Measurements from ENCODE around the gene CD37. TPM values are rescaled to one million over a fixed set of nuclear protein-coding genes. Genes with fewer than 3 reads are reported as not detected.

Gene CD37
- polyA plus RNA-seq, 1 of the 3 experiments (the other 2 are of a cell fraction), result not detected

DNA sequence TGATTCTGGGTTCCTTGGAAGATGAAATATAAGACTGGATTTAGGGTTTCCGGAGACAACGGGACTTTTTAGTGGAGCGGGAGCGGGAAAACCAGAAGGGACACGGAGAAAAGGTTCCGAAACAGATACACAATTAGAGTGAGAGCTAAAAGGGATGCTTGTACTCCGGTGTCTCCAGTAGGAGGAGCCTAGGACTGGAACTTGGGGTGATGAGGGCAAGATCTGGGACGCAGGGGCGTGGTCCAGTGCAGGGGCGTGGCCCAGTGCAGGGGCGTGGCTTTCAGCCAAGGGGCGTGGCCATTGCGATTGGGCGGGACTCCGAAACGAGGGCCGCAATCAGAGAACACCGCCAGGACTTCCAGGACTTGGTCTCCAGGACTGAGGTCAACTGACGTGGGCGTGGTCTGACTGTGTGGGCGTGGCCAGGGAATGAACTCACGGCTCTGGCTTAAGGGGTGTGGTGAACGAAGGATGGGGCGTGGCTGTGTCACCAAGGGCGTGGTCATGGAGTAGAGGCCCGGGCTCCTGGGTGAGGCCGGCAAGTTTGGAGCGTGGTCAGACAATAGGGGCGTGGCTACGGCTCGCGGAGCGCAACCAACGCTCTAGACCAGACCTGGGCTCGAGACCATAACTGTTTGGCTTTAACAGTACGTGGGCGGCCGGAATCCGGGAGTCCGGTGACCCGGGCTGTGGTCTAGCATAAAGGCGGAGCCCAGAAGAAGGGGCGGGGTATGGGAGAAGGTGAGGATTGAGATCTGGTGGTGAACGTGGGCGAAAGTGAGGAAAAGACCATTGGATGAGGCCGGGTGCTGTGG is 28.3 kb downstream of the CD37 start, which contains the start of gene DKKL1:
Gene DKKL1 (plus strand): TSS at position 610 of the 815 bp plus-strand sequence. CDS start 122 bp downstream, at position 732.
- Histone ChIP-seq H3F3A (replicated peaks; ENCODE audit: insufficient read depth) (peaks cover 4% of the 10 kb centered on the region), H3K9me2 (no peaks in the 10 kb centered on the region), H3K4me1 (ENCODE audit: control insufficient read depth in 1 of 2, insufficient read depth in 2 of 2, low read depth in 1 of 2, low read length in 1 of 2) (no peaks in the 10 kb centered on the region; a peak in 1 of 4 replicates), H3K9ac (peak within 1 kb of the TSS; percentile 99), H2AFZ (ENCODE audit: low read depth) (peak within 1 kb of the TSS; percentile 95), H3K4me2 (peak within 1 kb of the TSS; percentile 94), H4K20me1 (ENCODE audit: insufficient read depth) (no peaks in the 10 kb centered on the region), H3K9me3 (no peaks in the 10 kb centered on the region), H3K36me3 (replicated peaks in 1 of 2; ENCODE audit: control insufficient read depth in 1 of 2, insufficient read depth in 2 of 2, low read length in 1 of 2) (peaks cover 4 to 11% of the 10 kb centered on the region in 2 experiments), H3K79me2 (ENCODE audit: insufficient read depth) (peaks cover 36% of the 10 kb centered on the region), H3K27me3 (ENCODE audit: insufficient read depth) (no peaks in the 10 kb centered on the region), H3K4me3 (ENCODE audit: low read depth in 2 of 2, low read length in 1 of 2) (peak within 1 kb of the TSS; percentile 64 to 91), H3K27ac (ENCODE audit: low read depth in 2 of 2, low read length in 1 of 2) (peak within 1 kb of the TSS; percentile 34 to 86)
- ChIA-PET CTCF (interaction anchor here (0.8 to 1.2 kb wide), 2 partner anchors 13 to 79 kb away, joined by 3 read pairs; no protein-coding TSS in a partner anchor), POLR2A (no interaction called here)
- TF ChIP-seq NFIC (IDR thresholded peaks at IDR 0.05; ENCODE audit: borderline replicate concordance) (no peak), MXI1 (IDR thresholded peaks at IDR 0.05; ENCODE audit: low read depth, low read length) (peak; percentile 89), TAF1 (IDR thresholded peaks at IDR 0.05; ENCODE audit: borderline replicate concordance, low read depth, low read length) (0 out of 2 replicates have a peak, but pooled peaks have one; percentile 9), SIN3A (IDR thresholded peaks at IDR 0.05; ENCODE audit: borderline replicate concordance, low read depth, low read length) (peak; percentile 39; the same call in 1 of the 2 replicates), RAD21 (IDR thresholded peaks at IDR 0.05; ENCODE audit: low read length) (peak; percentile 30), RFX5 (IDR thresholded peaks at IDR 0.05; ENCODE audit: low read length) (peak; percentile 61), POLR2AphosphoS5 (IDR thresholded peaks at IDR 0.05; ENCODE audit: low read depth, low read length) (peak; percentile 67; the same call in 1 of the 2 replicates), RCOR1 (IDR thresholded peaks at IDR 0.05; ENCODE audit: low read length) (no peak), CTCF (IDR thresholded peaks at IDR 0.05) (peak; percentile 33), SMC3 (IDR thresholded peaks at IDR 0.05; ENCODE audit: low read depth, low read length) (no peak)
- TF ChIP-seq, protein P1, sequence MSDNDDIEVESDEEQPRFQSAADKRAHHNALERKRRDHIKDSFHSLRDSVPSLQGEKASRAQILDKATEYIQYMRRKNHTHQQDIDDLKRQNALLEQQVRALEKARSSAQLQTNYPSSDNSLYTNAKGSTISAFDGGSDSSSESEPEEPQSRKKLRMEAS (IDR thresholded peaks at IDR 0.05; ENCODE audit: low read depth), result peak; percentile 72; the same call in 1 of the 2 replicates
- WGBS (ENCODE audit: low lambda C conversion rate), result 3% methylated on average over 42 of the region's 46 CpGs
- peak; percentile 89 for DNase-seq

GRCh38 chr19:49364083-49364737 is 29.0 kb downstream of the CD37 start:
- Histone ChIP-seq H3K4me3 (ENCODE audit: low read depth in 2 of 2, low read length in 1 of 2) (peak overlapping the region; percentile 23 to 51), H3K27ac (ENCODE audit: low read depth in 2 of 2, low read length in 1 of 2) (peak overlapping the region in 1 of 2 experiments; percentile 28; a peak in 2 of 4 replicates), H3K9ac (peak overlapping the region; percentile 45), H3K9me3 (no peaks in the 10 kb centered on the region), H3F3A (replicated peaks; ENCODE audit: insufficient read depth) (peaks cover 4% of the 10 kb centered on the region), H2AFZ (ENCODE audit: low read depth) (peak overlapping the region; percentile 95), H3K4me1 (ENCODE audit: control insufficient read depth in 1 of 2, insufficient read depth in 2 of 2, low read depth in 1 of 2, low read length in 1 of 2) (no peaks in the 10 kb centered on the region; a peak in 1 of 4 replicates), H3K79me2 (ENCODE audit: insufficient read depth) (peaks cover 36% of the 10 kb centered on the region), H4K20me1 (ENCODE audit: insufficient read depth) (no peaks in the 10 kb centered on the region), H3K9me2 (no peaks in the 10 kb centered on the region), H3K36me3 (replicated peaks in 1 of 2; ENCODE audit: control insufficient read depth in 1 of 2, insufficient read depth in 2 of 2, low read length in 1 of 2) (peaks cover 3 to 6% of the 10 kb centered on the region in 2 experiments), H3K27me3 (ENCODE audit: insufficient read depth) (no peaks in the 10 kb centered on the region), H3K4me2 (peak overlapping the region; percentile 69)
- POLR2A ChIA-PET, result no interaction called here
- TF ChIP-seq EP300 (IDR thresholded peaks at IDR 0.05; ENCODE audit: borderline replicate concordance in 1 of 2, low read depth in 1 of 2, low read length in 1 of 2), result no peak
- TF ChIP-seq, protein P2, sequence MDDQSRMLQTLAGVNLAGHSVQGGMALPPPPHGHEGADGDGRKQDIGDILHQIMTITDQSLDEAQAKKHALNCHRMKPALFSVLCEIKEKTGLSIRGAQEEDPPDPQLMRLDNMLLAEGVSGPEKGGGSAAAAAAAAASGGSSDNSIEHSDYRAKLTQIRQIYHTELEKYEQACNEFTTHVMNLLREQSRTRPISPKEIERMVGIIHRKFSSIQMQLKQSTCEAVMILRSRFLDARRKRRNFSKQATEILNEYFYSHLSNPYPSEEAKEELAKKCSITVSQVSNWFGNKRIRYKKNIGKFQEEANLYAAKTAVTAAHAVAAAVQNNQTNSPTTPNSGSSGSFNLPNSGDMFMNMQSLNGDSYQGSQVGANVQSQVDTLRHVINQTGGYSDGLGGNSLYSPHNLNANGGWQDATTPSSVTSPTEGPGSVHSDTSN (IDR thresholded peaks at IDR 0.05), result no peak
- no peak for DNase-seq
- CTCF ChIA-PET, result interaction anchor here (1.2 kb wide), 1 partner anchor 79 kb away, joined by 3 read pairs; no protein-coding TSS in a partner anchor
- 74% methylated on average over 21 of the region's 27 CpGs for WGBS (ENCODE audit: low lambda C conversion rate)

Measured in SK-N-SH (cell line).